HL-60/S4 treated with retinoic acid at 250 ng/mL for 4 days and 3 days (cell line): Measurements from ENCODE around the gene MYOF.
"Not testable (repeated sequence)": the region's sequence is repeated elsewhere in the genome, so short reads cannot be mapped to it uniquely, and the experiment has no call there.

Source experiments
- in situ Hi-C: fragments of 300-500 bp; cut with MboI; formaldehyde crosslinking; loops from 2 replicates; pipeline ENCODE4 v1.7.0; 2022; ENCODE audit warnings: low sequenced_read_pairs

Gene MYOF

GRCh38 chr10:93392121-93392520, 90.0 kb downstream of the MYOF start:
- in situ Hi-C loops, result loop anchor here (25.0 kb wide), 1 partner anchor 270 kb away; no protein-coding TSS in a partner anchor

GRCh38 chr10:93390306-93391090, 91.6 kb downstream of the MYOF start:
- in situ Hi-C loops, result loop anchor here (25.0 kb wide), 1 partner anchor 272 kb away; no protein-coding TSS in a partner anchor

- in situ Hi-C loops, result loop anchor here (10.0 to 25.0 kb wide), 2 partner anchors 98 to 276 kb away; partner anchors contain the start of gene MYOF
Measured at GRCh38 chr10:93386631-93387369, 95.3 kb downstream of the MYOF start.

GRCh38 chr10:93385345-93385744, 96.8 kb downstream of the MYOF start:
- in situ Hi-C loops, result loop anchor here (10.0 to 25.0 kb wide), 2 partner anchors 99 to 277 kb away; partner anchors contain the start of gene MYOF

GRCh38 chr10:93384006-93384405, 98.1 kb downstream of the MYOF start:
- in situ Hi-C loops, result loop anchor here (10.0 to 25.0 kb wide), 2 partner anchors 101 to 278 kb away; partner anchors contain the start of gene MYOF

- in situ Hi-C loops, result loop anchor here (10.0 to 25.0 kb wide), 2 partner anchors 101 to 279 kb away; partner anchors contain the start of gene MYOF
Measured at GRCh38 chr10:93383562-93383981, 98.6 kb downstream of the MYOF start.

GRCh38 chr10:93379731-93380575, 102.2 kb downstream of the MYOF start:
- in situ Hi-C loops, result loop anchor here (10.0 to 25.0 kb wide), 2 partner anchors 105 to 282 kb away; partner anchors contain the start of gene MYOF

- in situ Hi-C loops, result loop anchor here (25.0 kb wide), 1 partner anchor 283 kb away; no protein-coding TSS in a partner anchor
Measured at GRCh38 chr10:93378997-93379730, 103.0 kb downstream of the MYOF start.

- in situ Hi-C loops, result loop anchor here (25.0 kb wide), 1 partner anchor 284 kb away; no protein-coding TSS in a partner anchor
Measured at GRCh38 chr10:93378039-93378438, 104.1 kb downstream of the MYOF start.

GRCh38 chr10:93376372-93377293, 105.5 kb downstream of the MYOF start:
- in situ Hi-C loops, result loop anchor here (25.0 kb wide), 1 partner anchor 286 kb away; no protein-coding TSS in a partner anchor

- in situ Hi-C loops, result no loop called here
Measured at GRCh38 chr10:93370961-93371360, 111.2 kb downstream of the MYOF start.

GRCh38 chr10:93369588-93370164, 112.5 kb downstream of the MYOF start:
- in situ Hi-C loops, result no loop called here

GRCh38 chr10:93368210-93368609, 113.9 kb downstream of the MYOF start:
- in situ Hi-C loops, result no loop called here

GRCh38 chr10:93367664-93368063, 114.5 kb downstream of the MYOF start:
- in situ Hi-C loops, result no loop called here

GRCh38 chr10:93364966-93365365, 117.2 kb downstream of the MYOF start:
- in situ Hi-C loops, result no loop called here

GRCh38 chr10:93363891-93364648, 118.1 kb downstream of the MYOF start:
- in situ Hi-C loops, result no loop called here

GRCh38 chr10:93358398-93358797, 123.7 kb downstream of the MYOF start:
- in situ Hi-C loops, result not testable (repeated sequence)

- in situ Hi-C loops, result no loop called here
Measured at GRCh38 chr10:93357680-93358079, 124.5 kb downstream of the MYOF start.
